ENCODE measurements around the gene NUP214. TPM values are rescaled to one million over a fixed set of nuclear protein-coding genes. Genes with fewer than 3 reads are reported as not detected.

NUP214 gene
- total RNA-seq, 1 experiment from 2014 or later = 35.5 TPM

- no peaks in the 10 kb centered on the region for H3K4me1 ChIP-seq (ENCODE audit: control insufficient read depth in 1 of 2, insufficient read depth in 2 of 2, low read length in 2 of 2)
- H3K9me2 ChIP-seq (ENCODE audit: insufficient read depth) = no peaks in the 10 kb centered on the region
- ChIA-PET CTCF (no interaction called here), POLR2A (no interaction called here), RAD21 (ENCODE audit: low non-redundant PET in 1 of 2, low total read pairs in 2 of 2, uncharacterized antibody in 2 of 2, unreplicated experiment in 2 of 2) (no interaction called here)
- no peak for TF ChIP-seq SRF (IDR thresholded peaks at IDR 0.05; ENCODE audit: low read depth)
- TF ChIP-seq POLR2A (IDR thresholded peaks at IDR 0.05; ENCODE audit: borderline replicate concordance, extremely low read depth, insufficient read depth, insufficient read length) = no peak
- TF ChIP-seq, protein P1, sequence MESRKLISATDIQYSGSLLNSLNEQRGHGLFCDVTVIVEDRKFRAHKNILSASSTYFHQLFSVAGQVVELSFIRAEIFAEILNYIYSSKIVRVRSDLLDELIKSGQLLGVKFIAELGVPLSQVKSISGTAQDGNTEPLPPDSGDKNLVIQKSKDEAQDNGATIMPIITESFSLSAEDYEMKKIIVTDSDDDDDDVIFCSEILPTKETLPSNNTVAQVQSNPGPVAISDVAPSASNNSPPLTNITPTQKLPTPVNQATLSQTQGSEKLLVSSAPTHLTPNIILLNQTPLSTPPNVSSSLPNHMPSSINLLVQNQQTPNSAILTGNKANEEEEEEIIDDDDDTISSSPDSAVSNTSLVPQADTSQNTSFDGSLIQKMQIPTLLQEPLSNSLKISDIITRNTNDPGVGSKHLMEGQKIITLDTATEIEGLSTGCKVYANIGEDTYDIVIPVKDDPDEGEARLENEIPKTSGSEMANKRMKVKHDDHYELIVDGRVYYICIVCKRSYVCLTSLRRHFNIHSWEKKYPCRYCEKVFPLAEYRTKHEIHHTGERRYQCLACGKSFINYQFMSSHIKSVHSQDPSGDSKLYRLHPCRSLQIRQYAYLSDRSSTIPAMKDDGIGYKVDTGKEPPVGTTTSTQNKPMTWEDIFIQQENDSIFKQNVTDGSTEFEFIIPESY (IDR thresholded peaks at IDR 0.05; ENCODE audit: extremely low read depth, insufficient replicate concordance, low read length) = no peak
- no peak for TF ChIP-seq EGR1 (IDR thresholded peaks at IDR 0.05; ENCODE audit: low read depth)
- TF ChIP-seq, protein P2, sequence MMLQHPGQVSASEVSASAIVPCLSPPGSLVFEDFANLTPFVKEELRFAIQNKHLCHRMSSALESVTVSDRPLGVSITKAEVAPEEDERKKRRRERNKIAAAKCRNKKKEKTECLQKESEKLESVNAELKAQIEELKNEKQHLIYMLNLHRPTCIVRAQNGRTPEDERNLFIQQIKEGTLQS (IDR thresholded peaks at IDR 0.05) = no peak
- no peak for TF ChIP-seq ELF1 (IDR thresholded peaks at IDR 0.05; ENCODE audit: borderline replicate concordance, low read depth)
- TF ChIP-seq, protein P3, sequence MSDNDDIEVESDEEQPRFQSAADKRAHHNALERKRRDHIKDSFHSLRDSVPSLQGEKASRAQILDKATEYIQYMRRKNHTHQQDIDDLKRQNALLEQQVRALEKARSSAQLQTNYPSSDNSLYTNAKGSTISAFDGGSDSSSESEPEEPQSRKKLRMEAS (IDR thresholded peaks at IDR 0.05) = no peak
- no peak for TF ChIP-seq SP1 (IDR thresholded peaks at IDR 0.05; ENCODE audit: low read depth)
- TF ChIP-seq EZH2 (IDR thresholded peaks at IDR 0.05) = no peak
- TF ChIP-seq, protein P4, sequence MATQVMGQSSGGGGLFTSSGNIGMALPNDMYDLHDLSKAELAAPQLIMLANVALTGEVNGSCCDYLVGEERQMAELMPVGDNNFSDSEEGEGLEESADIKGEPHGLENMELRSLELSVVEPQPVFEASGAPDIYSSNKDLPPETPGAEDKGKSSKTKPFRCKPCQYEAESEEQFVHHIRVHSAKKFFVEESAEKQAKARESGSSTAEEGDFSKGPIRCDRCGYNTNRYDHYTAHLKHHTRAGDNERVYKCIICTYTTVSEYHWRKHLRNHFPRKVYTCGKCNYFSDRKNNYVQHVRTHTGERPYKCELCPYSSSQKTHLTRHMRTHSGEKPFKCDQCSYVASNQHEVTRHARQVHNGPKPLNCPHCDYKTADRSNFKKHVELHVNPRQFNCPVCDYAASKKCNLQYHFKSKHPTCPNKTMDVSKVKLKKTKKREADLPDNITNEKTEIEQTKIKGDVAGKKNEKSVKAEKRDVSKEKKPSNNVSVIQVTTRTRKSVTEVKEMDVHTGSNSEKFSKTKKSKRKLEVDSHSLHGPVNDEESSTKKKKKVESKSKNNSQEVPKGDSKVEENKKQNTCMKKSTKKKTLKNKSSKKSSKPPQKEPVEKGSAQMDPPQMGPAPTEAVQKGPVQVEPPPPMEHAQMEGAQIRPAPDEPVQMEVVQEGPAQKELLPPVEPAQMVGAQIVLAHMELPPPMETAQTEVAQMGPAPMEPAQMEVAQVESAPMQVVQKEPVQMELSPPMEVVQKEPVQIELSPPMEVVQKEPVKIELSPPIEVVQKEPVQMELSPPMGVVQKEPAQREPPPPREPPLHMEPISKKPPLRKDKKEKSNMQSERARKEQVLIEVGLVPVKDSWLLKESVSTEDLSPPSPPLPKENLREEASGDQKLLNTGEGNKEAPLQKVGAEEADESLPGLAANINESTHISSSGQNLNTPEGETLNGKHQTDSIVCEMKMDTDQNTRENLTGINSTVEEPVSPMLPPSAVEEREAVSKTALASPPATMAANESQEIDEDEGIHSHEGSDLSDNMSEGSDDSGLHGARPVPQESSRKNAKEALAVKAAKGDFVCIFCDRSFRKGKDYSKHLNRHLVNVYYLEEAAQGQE (IDR thresholded peaks at IDR 0.05; ENCODE audit: low read depth) = no peak
- no peak for TF ChIP-seq CTCF (IDR thresholded peaks at IDR 0.05 in 2 of 3, conservative IDR thresholded peaks at IDR 0.05 in 1 of 3; ENCODE audit: borderline replicate concordance in 1 of 3, insufficient read depth in 1 of 3, low read depth in 2 of 3, low read length in 2 of 3)
- no peak for TF ChIP-seq FOSL1 (IDR thresholded peaks at IDR 0.05; ENCODE audit: low read depth)
- TF ChIP-seq ZNF274 (IDR thresholded peaks at IDR 0.05; ENCODE audit: low read depth, low read length) = no peak
- no peak for TF ChIP-seq POLR2AphosphoS5 (IDR thresholded peaks at IDR 0.05; ENCODE audit: low read depth, low read length)
- TF ChIP-seq CBX3 (IDR thresholded peaks at IDR 0.05; ENCODE audit: low read depth) = no peak
- no peak overlapping the region for H3K9ac ChIP-seq (ENCODE audit: low read length)
- no peak overlapping the region for H2AFZ ChIP-seq (ENCODE audit: low read depth, low read length, poor library complexity, severe bottlenecking)
- intact Hi-C loops (cut with micrococcal nuclease) = no loop called here
- no TSS peak for BruUV-seq (replicated peaks)
- no peak overlapping the region for H3K27ac ChIP-seq (ENCODE audit: low read depth, low read length)
- peaks cover 26 to 32% of the 10 kb centered on the region in 2 experiments for H3K36me3 ChIP-seq (ENCODE audit: control insufficient read depth in 1 of 2, insufficient read depth in 2 of 2, low read length in 2 of 2)
- H3K4me2 ChIP-seq (ENCODE audit: low read length) = no peak overlapping the region
- H3K9me3 ChIP-seq (ENCODE audit: control insufficient read depth in 1 of 2, insufficient read depth in 1 of 2, low read depth in 1 of 2, low read length in 2 of 2) = no peaks in the 10 kb centered on the region
- no peaks in the 10 kb centered on the region for H3K27me3 ChIP-seq (ENCODE audit: insufficient read depth, low read length)
- DNase-seq (ENCODE audit: low read depth, low spot score) = no peak
- peaks cover 34% of the 10 kb centered on the region for H3K79me2 ChIP-seq (ENCODE audit: insufficient read depth, low read length)
- ATAC-seq = no peak
- no peak overlapping the region for H3K4me3 ChIP-seq (replicated peaks in 1 of 2; ENCODE audit: low read depth in 1 of 2, low read length in 2 of 2)
- H4K20me1 ChIP-seq (ENCODE audit: insufficient read depth) = peaks cover 3% of the 10 kb centered on the region; the same call in 1 of the 2 replicates
Measured at GRCh38 chr9:131167146-131167692, 41.8 kb downstream of the NUP214 start.
